ENCODE measurements around the gene OR51A4.
"Not testable (repeated sequence)": the region's sequence is repeated elsewhere in the genome, so short reads cannot be mapped to it uniquely, and the experiment has no call there.

The OR51A4 gene, protein sequence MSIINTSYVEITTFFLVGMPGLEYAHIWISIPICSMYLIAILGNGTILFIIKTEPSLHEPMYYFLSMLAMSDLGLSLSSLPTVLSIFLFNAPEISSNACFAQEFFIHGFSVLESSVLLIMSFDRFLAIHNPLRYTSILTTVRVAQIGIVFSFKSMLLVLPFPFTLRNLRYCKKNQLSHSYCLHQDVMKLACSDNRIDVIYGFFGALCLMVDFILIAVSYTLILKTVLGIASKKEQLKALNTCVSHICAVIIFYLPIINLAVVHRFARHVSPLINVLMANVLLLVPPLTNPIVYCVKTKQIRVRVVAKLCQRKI

DNA sequence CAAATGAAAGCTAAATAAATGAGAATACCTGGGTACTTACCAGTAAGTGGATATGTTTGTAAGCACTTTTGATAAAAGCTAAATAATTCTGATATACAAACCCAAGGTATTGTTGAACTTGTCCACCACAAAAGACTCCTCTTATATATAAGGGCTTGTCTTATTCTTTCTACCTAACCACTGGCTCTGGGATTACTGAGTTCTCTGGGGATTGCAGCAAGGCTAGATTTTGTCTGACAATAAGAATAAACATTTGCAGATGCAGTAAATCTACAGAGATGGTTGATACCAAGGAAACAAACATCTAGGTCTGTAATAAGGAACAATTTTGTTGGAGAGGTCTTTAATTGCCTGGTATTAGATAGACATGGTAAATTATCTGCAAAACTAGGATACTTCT is at the start of gene OR51A4:
Gene OR51A4 (minus strand): TSS at position 101 of the 400 bp plus-strand sequence. CDS start 505 bp downstream, outside the sequence.
- DNase-seq = no peak

DNA sequence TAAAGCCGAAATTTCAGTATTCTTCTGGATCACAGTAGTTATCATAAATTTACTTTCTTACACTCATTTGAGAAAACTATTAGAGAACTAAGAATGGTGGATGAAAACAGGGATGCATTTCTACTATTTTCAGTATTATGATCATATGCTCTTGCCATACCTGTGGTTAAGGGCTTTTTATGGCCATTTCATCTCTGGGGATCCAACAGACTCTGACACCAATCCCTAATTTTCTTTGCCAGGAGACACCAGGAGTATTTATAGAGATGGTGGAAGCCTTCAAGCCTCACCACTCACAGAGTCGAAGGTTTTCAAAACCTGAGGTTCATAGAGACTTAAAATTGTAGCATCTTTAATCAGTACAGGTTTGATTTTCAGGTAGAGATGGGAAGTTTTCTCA is 47.1 kb upstream of the OR51A4 start, which contains the start of gene OR51L1:
Gene OR51L1 (plus strand): TSS at position 301 of the 400 bp plus-strand sequence. CDS start 4,132 bp downstream, outside the sequence.
- DNase-seq = no peak

DNA sequence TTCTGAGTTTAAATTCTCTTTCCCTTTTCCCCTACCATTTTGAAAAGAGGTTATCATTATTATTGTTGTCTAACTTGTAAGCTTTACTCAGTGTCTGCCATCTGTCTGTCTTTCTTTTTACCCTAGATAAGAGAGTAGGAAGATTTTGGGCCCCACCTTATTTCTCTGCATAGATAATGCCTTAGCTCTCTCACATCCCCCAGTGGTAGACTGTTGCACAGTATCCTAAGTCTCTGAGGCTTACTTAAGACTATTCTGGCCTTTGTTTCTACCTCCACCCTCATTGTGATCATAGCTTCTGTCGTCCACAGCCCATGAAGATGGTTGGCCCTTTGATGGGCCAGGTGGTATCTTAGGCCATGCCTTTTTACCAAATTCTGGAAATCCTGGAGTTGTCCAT is 43.7 kb upstream of the OR51A4 start:
- DNase-seq = no peak

DNA sequence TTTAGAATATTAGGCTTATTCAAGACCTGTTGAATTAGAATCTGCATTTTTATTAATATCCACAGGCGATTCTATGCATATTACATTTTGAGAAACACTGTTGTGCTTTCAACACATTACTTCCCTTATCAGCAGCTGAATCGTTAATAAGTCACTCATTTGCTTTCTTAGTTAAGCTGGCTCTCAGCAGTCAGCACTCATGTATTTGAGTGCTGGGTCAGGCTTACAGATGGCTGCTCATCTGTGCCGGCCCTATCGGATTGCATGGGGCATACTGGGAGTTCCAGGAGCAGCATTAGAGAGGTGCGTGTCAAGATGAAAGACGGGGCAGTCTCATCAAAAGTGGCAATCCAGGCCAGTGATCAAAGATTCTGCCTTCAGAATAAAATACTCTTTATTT is 36.4 kb upstream of the OR51A4 start:
- no peak for DNase-seq

DNA sequence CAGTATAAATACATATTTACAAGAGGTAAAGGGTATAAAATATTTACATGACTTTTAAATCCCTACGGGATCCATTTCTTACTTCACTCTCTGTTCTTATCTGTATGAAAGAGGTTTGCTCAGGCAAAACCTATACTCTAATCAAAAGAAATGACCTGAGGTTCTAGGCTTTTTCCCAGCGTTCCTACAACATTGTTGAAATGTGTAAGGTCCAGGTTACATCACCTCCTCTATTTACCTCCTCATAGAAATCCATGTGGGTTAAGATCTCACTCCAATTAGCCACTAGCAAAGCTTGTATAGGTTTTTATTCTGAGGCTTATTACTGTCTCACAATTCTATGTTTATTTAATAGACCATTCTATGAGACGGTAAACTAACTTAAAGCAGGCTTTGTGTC is 35.3 kb upstream of the OR51A4 start:
- no peak for DNase-seq

DNA sequence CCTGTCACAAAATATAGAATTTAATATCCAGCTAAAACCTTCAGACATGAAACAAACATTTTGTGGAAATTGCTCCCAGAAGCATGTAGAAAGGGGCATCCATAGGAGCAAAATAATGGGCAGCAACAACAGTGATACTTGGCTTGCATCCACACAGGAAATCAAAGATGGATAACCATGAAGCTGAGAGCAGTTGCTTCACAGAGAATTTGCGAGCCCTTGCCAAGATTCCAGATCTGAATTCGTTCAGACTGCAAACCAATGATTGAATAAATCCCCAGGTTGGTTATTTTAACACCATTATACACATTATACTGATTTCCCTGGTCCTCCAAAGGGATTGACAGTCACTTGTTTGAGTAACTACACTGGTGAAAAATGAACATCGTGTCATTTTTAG is 31.6 kb upstream of the OR51A4 start:
- no peak for DNase-seq

DNA sequence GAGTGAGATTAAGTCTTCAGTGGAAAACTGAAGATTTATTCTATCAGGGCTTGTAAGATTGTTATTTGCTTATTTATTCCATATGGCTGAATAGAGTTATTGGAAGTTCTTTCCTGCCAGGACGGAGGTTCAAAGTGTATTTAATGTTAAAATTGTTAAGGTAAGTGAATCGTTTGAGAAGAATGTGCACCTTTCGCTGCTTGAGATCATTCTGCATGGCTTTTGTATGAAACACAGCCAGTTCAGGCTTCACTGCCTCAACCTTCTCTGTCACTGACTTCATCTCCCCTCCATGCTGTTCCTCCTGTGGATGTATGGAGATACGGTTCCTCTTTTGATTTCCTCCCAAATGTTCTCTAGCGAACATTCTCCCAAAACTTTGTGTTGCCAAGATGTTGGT is 28.0 kb upstream of the OR51A4 start:
- no peak for DNase-seq

DNA sequence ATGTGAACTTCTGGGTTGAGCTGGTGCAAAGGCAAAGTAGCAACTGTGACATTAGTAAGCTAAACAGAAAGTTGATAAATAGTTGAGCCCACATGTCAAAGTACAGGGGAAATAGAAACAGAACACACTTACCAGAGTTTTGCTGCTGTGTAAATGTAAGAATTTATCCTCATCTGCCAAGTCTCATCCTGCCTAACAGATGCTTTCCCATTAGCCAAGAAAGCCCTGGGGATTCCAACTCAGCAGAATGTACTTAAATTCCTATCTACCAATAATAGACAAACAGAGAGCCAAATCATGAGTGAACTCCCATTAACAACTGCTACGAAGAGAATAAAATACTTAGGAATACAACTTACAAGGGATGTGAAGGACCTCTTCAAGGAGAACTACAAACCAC is 15.4 kb upstream of the OR51A4 start:
- DNase-seq = no peak

DNA sequence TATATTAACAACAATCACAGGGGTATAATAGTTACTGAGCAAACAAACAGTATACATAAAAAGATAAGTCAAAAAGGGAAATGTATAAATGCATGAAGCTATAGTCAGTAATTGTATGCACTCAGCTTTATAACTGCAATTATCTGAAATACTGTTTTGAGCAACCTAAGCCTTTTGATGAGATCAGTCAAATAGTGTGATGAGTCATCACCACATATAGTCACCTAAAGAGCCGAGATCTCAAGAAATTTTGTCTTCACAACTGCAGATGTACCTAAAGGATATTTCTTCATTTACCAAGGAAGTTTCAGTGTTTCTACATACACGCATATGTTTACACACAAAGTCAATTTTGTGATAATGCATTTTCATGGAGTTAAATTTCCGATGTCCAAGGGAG is 13.5 kb upstream of the OR51A4 start:
- DNase-seq = no peak

DNA sequence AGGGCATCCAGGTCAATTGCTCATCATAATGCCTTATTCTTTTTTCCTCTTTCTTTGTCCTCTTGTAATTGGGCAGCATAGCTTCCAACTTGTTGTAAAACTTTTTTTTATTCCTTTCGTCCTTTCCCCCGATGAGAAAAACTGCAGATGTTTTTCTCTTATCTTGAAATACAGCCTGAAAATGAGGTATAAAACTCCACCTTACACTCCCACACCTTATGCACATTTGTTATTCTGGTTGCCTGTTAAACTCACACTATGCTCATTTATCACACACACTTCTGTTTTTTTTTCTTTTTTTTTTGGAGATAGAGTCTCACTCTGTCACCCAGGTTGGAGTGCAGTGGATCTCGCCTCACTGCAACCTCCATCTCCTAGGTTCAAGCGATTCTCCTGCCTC is 10.0 kb upstream of the OR51A4 start:
- DNase-seq = no peak

DNA sequence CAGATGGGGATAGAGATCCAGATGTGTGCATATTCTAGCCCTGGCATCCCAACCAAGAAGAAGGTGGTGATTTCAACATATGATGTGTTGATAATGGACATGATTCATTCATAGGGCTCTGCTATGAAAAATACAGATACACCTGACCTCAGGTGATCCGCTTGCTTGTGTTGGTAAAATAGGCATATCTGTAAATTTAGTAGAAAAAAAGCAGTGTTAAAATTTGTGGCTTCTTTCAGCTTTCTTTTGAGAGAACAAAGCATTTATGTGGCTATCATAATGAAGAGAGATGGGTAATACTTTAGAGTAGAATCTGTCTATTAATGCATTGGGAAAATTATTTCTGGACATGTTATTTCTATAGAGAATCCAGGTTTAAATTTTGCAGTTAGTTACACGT is 8.2 kb upstream of the OR51A4 start, which contains the start of gene OR51A2:
Gene OR51A2 (minus strand): TSS at position 101 of the 400 bp plus-strand sequence. CDS start 0 bp downstream, at position 101.
- DNase-seq = not testable (repeated sequence)

DNA sequence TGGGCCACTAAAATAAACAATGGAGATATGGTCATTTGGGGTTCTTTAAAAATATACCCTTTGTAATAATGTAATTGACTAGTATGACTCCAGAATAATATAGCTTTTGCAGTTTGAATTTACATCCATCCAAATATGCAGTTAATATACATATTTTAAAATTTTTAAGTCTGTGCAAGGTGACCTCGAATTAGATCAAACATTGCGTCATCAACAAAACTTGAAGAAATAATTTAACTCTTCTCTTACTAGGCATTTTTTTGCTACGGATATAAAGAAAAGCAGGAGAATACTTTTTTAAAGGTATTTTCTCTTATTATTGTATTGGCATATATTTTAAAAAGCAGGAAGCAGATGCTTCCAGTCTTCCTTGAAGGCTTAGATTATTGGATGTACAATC is 10.7 kb downstream of the OR51A4 start:
- no peak for DNase-seq

DNA sequence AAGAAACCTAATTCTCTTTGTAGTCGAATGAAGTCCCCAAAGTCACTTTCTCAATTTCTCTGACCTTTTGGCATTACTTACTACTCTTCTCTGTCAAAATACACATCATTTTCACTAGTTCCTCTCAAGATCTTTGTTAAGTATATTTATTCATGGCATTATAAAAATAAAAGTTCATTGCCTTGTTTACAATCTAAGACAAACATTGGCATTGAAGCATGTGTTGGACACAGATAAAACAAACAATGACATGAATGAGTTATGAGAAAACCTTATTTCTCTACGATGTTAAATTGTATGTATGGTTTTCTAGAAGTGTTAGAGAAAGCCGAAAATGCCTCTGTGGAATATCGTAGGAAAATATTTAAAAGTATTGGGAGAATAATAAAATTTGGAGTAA is 14.7 kb downstream of the OR51A4 start:
- DNase-seq = no peak

DNA sequence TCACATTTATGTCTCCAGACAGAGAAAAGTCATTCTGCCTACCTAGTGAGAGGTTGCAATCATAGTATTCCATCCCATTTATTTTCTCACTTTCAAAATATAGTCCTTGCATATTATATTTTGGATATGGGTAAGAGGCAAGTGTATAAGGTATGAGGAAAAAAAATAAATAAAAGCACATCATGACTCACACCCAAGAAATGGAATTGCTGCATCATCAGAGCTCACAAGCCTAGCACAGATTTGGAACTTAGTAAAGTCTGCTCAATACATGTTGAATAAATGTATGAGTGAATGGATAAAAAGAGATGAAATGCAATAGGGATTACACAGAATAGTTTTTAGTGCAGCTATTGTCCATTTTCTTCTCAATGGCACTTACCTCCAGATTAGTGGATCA is 20.8 kb downstream of the OR51A4 start:
- no peak for DNase-seq

DNA sequence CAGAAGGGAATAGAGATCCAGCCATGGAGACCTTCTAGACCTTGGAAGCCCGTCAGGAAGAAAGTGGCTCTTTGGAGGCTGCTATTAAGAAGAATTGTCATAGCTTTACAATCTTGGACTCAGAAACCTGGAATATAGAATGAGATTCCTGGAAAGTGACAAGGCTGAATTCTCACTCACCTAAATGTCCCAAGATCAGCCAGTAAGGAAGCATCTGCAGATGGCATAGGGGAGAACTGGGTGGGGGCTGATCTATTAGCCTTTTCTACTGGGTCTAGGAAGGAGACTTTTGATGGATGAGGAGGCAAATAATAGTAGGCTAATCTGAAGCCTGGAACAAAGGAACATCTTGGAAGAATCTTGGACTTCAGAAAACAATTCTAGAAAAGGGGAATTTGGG is 23.2 kb downstream of the OR51A4 start, which contains the start of gene OR51G1:
Gene OR51G1 (minus strand): TSS at position 101 of the 400 bp plus-strand sequence. CDS start 0 bp downstream, at position 101.
- no peak for DNase-seq

DNA sequence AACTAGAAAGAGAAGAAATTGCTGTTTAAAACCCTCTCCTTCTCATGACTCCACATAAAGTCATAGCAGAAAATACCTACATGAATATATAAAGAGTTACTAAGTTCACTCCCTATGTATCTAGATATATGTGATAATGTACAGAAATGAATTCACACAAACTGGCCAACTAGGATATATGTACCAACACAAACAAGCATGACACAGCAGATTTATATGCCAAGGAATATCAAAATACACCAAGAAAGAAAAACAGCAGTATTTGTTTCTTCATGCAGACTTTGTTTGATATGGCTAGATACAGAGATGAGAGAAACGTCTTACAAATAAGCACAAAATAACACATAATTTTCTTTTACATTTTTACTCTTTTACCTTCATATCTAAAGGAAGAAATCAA is 25.1 kb downstream of the OR51A4 start:
- no peak for DNase-seq

DNA sequence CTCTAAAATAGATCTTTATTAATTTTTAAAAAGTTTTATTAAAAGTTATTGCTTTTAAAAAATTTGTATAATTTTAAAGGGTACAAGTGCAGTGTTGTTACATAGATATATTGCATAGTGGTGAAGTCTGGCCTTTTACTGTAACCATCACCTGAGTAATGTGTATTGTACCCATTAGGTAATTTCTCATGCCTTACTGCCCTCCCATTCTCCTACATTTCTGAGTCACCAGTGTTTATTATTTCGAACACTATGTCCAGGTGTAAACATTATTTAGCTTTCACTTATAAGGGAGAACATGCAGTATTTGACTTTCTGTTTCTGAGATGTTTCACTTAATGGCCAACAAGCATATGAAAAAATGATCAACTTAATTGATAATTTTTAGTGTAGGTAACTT is 25.6 kb downstream of the OR51A4 start:
- DNase-seq = no peak

DNA sequence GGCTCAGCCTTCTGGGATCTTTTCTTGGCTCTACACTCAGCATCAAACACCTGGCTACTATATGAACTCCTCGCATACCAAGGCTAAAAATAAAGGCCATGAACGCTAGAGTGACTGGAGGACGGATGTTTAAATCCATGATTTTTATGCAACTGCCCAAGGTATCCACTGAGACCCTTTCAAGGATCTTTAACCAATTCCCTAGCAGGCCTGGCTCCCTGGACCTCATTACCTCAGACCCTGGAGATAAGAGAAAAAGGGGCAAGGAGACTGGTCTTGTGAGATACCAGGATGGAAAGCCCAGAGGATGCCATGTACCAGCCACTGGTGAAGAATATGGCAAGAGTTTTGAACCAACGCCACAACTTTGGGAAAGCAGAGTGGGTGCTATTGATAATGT is 28.2 kb downstream of the OR51A4 start, which contains the start of gene OR51G2:
Gene OR51G2 (minus strand): TSS at position 101 of the 400 bp plus-strand sequence. CDS start 3,687 bp downstream, outside the sequence.
- DNase-seq = no peak

DNA sequence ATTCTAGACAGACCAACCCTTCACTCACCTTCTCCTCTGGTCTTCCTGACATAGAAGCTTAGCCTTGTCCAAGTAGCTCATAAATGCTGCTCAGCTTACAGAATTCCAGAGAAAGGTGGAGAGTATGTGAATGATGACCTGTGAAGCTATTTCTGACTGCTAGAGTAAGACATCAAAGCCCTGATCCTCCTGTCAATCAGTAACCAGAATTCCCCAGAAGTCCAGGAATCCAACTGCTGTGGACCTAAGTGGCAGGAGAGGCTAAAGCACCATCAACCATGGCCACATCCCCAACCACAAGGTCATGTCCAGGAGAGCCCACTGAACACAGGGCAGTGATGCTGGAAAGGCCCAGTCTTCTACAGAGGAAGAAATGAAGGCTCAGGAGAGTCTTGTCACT is 30.8 kb downstream of the OR51A4 start:
- no peak for DNase-seq

DNA sequence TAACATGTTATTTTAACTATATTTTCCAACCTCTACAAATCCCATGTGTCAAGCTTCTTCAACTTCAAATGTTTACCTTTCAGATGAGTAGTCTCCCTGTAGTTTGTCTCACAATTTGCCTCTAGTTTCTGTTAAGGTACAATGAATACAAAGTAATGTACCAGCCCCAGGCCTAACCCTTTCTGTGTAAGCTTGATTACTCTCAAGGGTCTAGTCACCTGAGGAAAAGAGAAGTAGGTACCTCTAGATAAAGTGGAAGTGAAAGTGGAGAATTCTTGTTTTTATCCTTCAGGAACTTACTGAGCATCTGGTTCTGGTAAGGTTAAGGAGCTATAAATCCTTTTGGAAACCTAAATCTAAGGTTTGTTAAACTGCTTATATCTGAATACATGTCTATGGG is 43.9 kb downstream of the OR51A4 start, which contains the start of gene OR51A7:
Gene OR51A7 (plus strand): TSS at position 300 of the 400 bp plus-strand sequence. CDS start 3,587 bp downstream, outside the sequence.
- no peak for DNase-seq
